Chondrocyte (in vitro differentiated cells): Measurements from ENCODE around the gene VWA1. TPM values are rescaled to one million over a fixed set of nuclear protein-coding genes. Genes with fewer than 3 reads are reported as not detected.

Experiments used
- DNase-seq: peaks from one replicate; pipeline ENCODE4 v3.0.0; 2021; ENCODE audit warnings: mixed read lengths, low spot score
- H3K27ac Mint-ChIP-seq: one replicate; pipeline ENCODE4 v1.8.0; 2021; ENCODE audit warnings: mild to moderate bottlenecking, moderate library complexity, mixed read lengths; ENCODE audit not compliant: unreplicated experiment
- H3K27me3 Mint-ChIP-seq: 2 replicates; pipeline ENCODE4 v1.8.0; 2021; ENCODE audit warnings: low read depth, mixed read lengths
- H3K36me3 Mint-ChIP-seq: 2 replicates; pipeline ENCODE4 v1.8.0; 2021; ENCODE audit warnings: low read depth, mixed read lengths
- H3K4me1 Mint-ChIP-seq: 2 replicates; pipeline ENCODE4 v1.8.0; 2021; ENCODE audit warnings: low read depth, mild to moderate bottlenecking, mixed read lengths
- H3K4me3 Mint-ChIP-seq: one replicate; pipeline ENCODE4 v1.8.0; 2021; ENCODE audit warnings: mild to moderate bottlenecking, moderate library complexity, mixed read lengths; ENCODE audit not compliant: unreplicated experiment
- H3K9me3 Mint-ChIP-seq: 2 replicates; pipeline ENCODE4 v1.8.0; 2021; ENCODE audit warnings: low read depth, mixed read lengths
- long read RNA-seq: library from polyadenylated mRNA; stranded (forward); transcript quantifications from one replicate; pipeline ENCODE4 v2.0.0, GENCODE V29; 2021
- total RNA-seq: library from RNA; stranded (reverse); gene quantifications from 3 replicates; pipeline ENCODE4 v1.2.1, GENCODE V29; 2021
- TF ChIP-seq, protein P1 (sequence below): fragments of 200-600 bp; sonication (generic); IDR thresholded peaks from 2 replicates; pipeline ENCODE4 v1.5.0; 2021; ENCODE audit warnings: antibody characterized with exemption, mild to moderate bottlenecking, moderate library complexity

The VWA1 gene, protein sequence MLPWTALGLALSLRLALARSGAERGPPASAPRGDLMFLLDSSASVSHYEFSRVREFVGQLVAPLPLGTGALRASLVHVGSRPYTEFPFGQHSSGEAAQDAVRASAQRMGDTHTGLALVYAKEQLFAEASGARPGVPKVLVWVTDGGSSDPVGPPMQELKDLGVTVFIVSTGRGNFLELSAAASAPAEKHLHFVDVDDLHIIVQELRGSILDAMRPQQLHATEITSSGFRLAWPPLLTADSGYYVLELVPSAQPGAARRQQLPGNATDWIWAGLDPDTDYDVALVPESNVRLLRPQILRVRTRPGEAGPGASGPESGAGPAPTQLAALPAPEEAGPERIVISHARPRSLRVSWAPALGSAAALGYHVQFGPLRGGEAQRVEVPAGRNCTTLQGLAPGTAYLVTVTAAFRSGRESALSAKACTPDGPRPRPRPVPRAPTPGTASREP
- total RNA-seq: 12.5 to 27.2 TPM (median 24.3 TPM) in 3 replicates
- long read RNA-seq, full-length matches to known transcripts: 114 of 121 reads
- long read RNA-seq, partial matches to known transcripts: 6 of 121 reads
- long read RNA-seq, other reads (novel, unspliced or antisense): 1 of 121 reads

GRCh38 chr1:1435106-1435903 is at the start of gene VWA1:
VWA1 (plus strand) TSS chr1:1435690; CDS start chr1:1435749, 59 bp downstream.
- no peak for DNase-seq
- peak within 1 kb of the TSS; percentile 67 for H3K4me3 Mint-ChIP-seq
- H3K27me3 Mint-ChIP-seq: no peaks in the 10 kb centered on the region
- H3K4me1 Mint-ChIP-seq: peaks cover 33% of the 10 kb centered on the region
- H3K27ac Mint-ChIP-seq: no peak within 1 kb of the TSS
- H3K36me3 Mint-ChIP-seq: no peaks in the 10 kb centered on the region
- H3K9me3 Mint-ChIP-seq: no peaks in the 10 kb centered on the region
- TF ChIP-seq, protein P1, sequence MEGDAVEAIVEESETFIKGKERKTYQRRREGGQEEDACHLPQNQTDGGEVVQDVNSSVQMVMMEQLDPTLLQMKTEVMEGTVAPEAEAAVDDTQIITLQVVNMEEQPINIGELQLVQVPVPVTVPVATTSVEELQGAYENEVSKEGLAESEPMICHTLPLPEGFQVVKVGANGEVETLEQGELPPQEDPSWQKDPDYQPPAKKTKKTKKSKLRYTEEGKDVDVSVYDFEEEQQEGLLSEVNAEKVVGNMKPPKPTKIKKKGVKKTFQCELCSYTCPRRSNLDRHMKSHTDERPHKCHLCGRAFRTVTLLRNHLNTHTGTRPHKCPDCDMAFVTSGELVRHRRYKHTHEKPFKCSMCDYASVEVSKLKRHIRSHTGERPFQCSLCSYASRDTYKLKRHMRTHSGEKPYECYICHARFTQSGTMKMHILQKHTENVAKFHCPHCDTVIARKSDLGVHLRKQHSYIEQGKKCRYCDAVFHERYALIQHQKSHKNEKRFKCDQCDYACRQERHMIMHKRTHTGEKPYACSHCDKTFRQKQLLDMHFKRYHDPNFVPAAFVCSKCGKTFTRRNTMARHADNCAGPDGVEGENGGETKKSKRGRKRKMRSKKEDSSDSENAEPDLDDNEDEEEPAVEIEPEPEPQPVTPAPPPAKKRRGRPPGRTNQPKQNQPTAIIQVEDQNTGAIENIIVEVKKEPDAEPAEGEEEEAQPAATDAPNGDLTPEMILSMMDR: peak; percentile 25

GRCh38 chr1:1385931-1386330 is 49.6 kb upstream of the VWA1 start:
- no peaks in the 10 kb centered on the region for H3K9me3 Mint-ChIP-seq
- H3K4me1 Mint-ChIP-seq: no peaks in the 10 kb centered on the region
- H3K4me3 Mint-ChIP-seq: no peak overlapping the region
- peaks cover 37% of the 10 kb centered on the region for H3K36me3 Mint-ChIP-seq
- DNase-seq: no peak
- H3K27ac Mint-ChIP-seq: no peak overlapping the region
- no peaks in the 10 kb centered on the region for H3K27me3 Mint-ChIP-seq
- TF ChIP-seq, protein P1: no peak

GRCh38 chr1:1387098-1388077 is 48.1 kb upstream of the VWA1 start:
- Mint-ChIP-seq H3K27me3 (no peaks in the 10 kb centered on the region), H3K27ac (no peak overlapping the region), H3K4me3 (no peak overlapping the region), H3K9me3 (no peaks in the 10 kb centered on the region), H3K36me3 (peaks cover 46% of the 10 kb centered on the region), H3K4me1 (no peaks in the 10 kb centered on the region)
- TF ChIP-seq, protein P1: no peak
- peak; percentile 91 for DNase-seq

DNA sequence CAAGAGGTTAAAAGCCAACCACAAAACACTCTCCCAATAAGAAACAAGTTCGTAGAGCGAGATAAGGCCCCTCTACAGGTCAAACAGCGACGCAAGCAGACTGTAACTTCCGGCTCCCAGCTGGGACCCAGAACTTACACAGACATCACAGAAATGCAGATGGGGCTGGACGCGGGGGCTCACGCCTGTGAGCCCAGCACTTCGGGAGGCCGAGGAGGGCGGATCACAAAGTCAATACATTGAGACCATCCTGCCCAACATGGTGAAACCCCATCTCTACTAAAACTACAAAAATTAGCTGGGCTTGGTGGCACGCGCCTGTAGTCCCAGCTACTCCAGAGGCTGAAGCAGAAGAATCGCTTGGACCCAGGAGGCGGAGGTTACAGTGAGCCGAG is 47.4 kb upstream of the VWA1 start:
- no peak overlapping the region for H3K27ac Mint-ChIP-seq
- no peaks in the 10 kb centered on the region for H3K4me1 Mint-ChIP-seq
- no peaks in the 10 kb centered on the region for H3K9me3 Mint-ChIP-seq
- peaks cover 50% of the 10 kb centered on the region for H3K36me3 Mint-ChIP-seq
- no peaks in the 10 kb centered on the region for H3K27me3 Mint-ChIP-seq
- TF ChIP-seq, protein P1: no peak
- no peak for DNase-seq
- no peak overlapping the region for H3K4me3 Mint-ChIP-seq
